ENCODE measurements around the gene EPHB1. TPM values are rescaled to one million over a fixed set of nuclear protein-coding genes. Genes with fewer than 3 reads are reported as not detected.
"Not testable (repeated sequence)": the region's sequence is repeated elsewhere in the genome, so short reads cannot be mapped to it uniquely, and the experiment has no call there.

The EPHB1 gene
- total RNA-seq, 1 donor from 2014 or later: 1.3 TPM

- H3K4me3 Mint-ChIP-seq: no peak overlapping the region
- H3K36me3 Mint-ChIP-seq: no peaks in the 10 kb centered on the region
- H3K27ac Mint-ChIP-seq: no peak overlapping the region
- H3K4me1 Mint-ChIP-seq: no peaks in the 10 kb centered on the region
- peaks cover 62% of the 10 kb centered on the region for H3K27me3 Mint-ChIP-seq (ENCODE audit: low read depth)
- DNase-seq (ENCODE audit: low spot score in 2 of 2, unreplicated experiment in 2 of 2): no peak
- no peaks in the 10 kb centered on the region for H3K9me3 Mint-ChIP-seq
- TF ChIP-seq, protein P1, sequence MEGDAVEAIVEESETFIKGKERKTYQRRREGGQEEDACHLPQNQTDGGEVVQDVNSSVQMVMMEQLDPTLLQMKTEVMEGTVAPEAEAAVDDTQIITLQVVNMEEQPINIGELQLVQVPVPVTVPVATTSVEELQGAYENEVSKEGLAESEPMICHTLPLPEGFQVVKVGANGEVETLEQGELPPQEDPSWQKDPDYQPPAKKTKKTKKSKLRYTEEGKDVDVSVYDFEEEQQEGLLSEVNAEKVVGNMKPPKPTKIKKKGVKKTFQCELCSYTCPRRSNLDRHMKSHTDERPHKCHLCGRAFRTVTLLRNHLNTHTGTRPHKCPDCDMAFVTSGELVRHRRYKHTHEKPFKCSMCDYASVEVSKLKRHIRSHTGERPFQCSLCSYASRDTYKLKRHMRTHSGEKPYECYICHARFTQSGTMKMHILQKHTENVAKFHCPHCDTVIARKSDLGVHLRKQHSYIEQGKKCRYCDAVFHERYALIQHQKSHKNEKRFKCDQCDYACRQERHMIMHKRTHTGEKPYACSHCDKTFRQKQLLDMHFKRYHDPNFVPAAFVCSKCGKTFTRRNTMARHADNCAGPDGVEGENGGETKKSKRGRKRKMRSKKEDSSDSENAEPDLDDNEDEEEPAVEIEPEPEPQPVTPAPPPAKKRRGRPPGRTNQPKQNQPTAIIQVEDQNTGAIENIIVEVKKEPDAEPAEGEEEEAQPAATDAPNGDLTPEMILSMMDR (IDR thresholded peaks at IDR 0.05; ENCODE audit: unreplicated experiment): no peak
Measured at GRCh38 chr3:134998158-134998557, 203.1 kb downstream of the EPHB1 start.

- TF ChIP-seq, protein P1 (IDR thresholded peaks at IDR 0.05; ENCODE audit: unreplicated experiment): no peak
- Mint-ChIP-seq H3K4me1 (no peaks in the 10 kb centered on the region), H3K27me3 (ENCODE audit: low read depth) (peaks cover 59% of the 10 kb centered on the region), H3K4me3 (no peak overlapping the region), H3K36me3 (no peaks in the 10 kb centered on the region), H3K27ac (no peak overlapping the region), H3K9me3 (no peaks in the 10 kb centered on the region)
- no peak for DNase-seq (ENCODE audit: low spot score in 2 of 2, unreplicated experiment in 2 of 2)
Measured at GRCh38 chr3:134998855-134999254, 203.8 kb downstream of the EPHB1 start.

DNA sequence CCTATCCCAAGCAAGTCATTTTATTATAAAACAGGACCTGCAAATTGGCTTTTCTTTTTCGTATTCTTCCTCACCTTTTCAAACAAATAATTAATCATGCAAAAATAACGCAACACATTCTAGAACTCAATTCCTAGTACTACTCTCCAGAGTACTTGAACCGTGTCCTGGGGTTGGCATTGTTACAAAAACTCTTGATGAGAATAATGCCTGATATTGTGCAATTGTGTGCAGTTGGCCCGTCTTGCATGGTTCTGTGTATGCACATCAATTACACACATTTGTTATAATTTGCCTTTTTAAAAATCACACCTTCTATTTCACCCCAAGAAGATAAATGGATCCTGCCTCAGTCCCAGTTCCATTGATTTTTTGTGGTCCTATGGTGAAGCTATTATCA is 205.4 kb downstream of the EPHB1 start:
- TF ChIP-seq, protein P1 (IDR thresholded peaks at IDR 0.05; ENCODE audit: unreplicated experiment): no peak

DNA sequence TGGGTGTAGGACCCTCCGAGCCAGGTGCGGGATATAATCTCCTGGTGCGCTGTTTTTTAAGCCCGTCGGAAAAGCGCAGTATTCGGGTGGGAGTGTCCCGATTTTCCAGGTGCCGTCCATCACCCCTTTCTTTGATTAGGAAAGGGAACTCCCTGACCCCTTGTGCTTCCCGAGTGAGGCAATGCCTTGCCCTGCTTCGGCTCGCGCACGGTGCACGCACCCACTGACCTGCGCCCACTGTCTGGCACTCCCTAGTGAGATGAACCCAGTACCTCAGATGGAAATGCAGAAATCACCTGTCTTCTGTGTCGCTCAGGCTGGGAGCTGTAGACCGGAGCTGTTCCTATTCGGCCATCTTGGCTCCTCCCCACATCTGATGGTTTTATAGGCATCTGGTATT is 210.6 kb downstream of the EPHB1 start:
- DNase-seq (ENCODE audit: low spot score in 2 of 2, unreplicated experiment in 2 of 2); H3K36me3 Mint-ChIP-seq: not testable (repeated sequence)

More for the DNA sequence above, 205.4 kb downstream of the EPHB1 start:
- H3K9me3 Mint-ChIP-seq: no peaks in the 10 kb centered on the region
- no peak overlapping the region for H3K27ac Mint-ChIP-seq
- peaks cover 52% of the 10 kb centered on the region for H3K27me3 Mint-ChIP-seq (ENCODE audit: low read depth)
- no peaks in the 10 kb centered on the region for H3K36me3 Mint-ChIP-seq
- DNase-seq (ENCODE audit: low spot score in 2 of 2, unreplicated experiment in 2 of 2): no peak
- no peak overlapping the region for H3K4me3 Mint-ChIP-seq
- H3K4me1 Mint-ChIP-seq: no peaks in the 10 kb centered on the region

GRCh38 chr3:135007607-135008006 is 212.5 kb downstream of the EPHB1 start:
- DNase-seq (ENCODE audit: low spot score in 2 of 2, unreplicated experiment in 2 of 2): no peak
- no peak overlapping the region for H3K4me3 Mint-ChIP-seq
- H3K4me1 Mint-ChIP-seq: peaks cover 10% of the 10 kb centered on the region
- H3K27me3 Mint-ChIP-seq (ENCODE audit: low read depth): peaks cover 6% of the 10 kb centered on the region
- no peak overlapping the region for H3K27ac Mint-ChIP-seq
- peaks cover 8% of the 10 kb centered on the region for H3K9me3 Mint-ChIP-seq
- TF ChIP-seq, protein P1 (IDR thresholded peaks at IDR 0.05; ENCODE audit: unreplicated experiment): no peak
- peaks cover 2% of the 10 kb centered on the region for H3K36me3 Mint-ChIP-seq

More for the DNA sequence above, 210.6 kb downstream of the EPHB1 start:
- H3K27ac Mint-ChIP-seq, H3K9me3 Mint-ChIP-seq, H3K4me3 Mint-ChIP-seq: not testable (repeated sequence)
- Mint-ChIP-seq H3K27me3 (ENCODE audit: low read depth) (peaks cover 18% of the 10 kb centered on the region), H3K4me1 (peaks cover 10% of the 10 kb centered on the region)

DNA sequence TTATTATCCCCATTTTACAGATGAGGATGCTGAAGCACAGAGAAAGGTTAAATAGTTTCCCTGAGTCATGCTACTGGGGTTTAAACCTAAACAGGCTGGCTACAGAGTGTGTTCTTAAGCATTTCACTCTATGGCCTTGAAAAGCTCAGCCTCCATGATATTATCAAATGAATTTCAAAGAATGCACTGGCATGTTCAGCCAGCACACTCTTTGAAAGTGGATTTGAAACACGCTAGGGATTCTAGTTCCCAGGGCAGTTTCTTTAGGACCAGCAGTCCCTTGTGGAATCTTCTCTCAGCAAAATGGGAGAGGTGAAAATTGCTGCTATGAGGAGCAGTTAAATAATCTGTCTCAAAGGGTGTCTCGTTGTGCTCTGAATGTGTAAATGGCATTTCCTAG is 213.3 kb downstream of the EPHB1 start:
- Mint-ChIP-seq H3K27me3 (ENCODE audit: low read depth) (peaks cover 10% of the 10 kb centered on the region), H3K4me1 (peaks cover 10% of the 10 kb centered on the region), H3K9me3 (peaks cover 8% of the 10 kb centered on the region), H3K4me3 (no peak overlapping the region), H3K27ac (no peak overlapping the region), H3K36me3 (peaks cover 2% of the 10 kb centered on the region)
- DNase-seq (ENCODE audit: low spot score in 2 of 2, unreplicated experiment in 2 of 2): no peak
- TF ChIP-seq, protein P1 (IDR thresholded peaks at IDR 0.05; ENCODE audit: unreplicated experiment): no peak
